SHP77 treated with DMSO at 0.1 percent for 48 hours (cell line): Measurements from ENCODE around the gene HOXA6.
A peak's percentile ranks its signal among the peaks of the same experiment; 100 is the strongest.

ENCODE experiments used
- DNase-seq: peaks from one replicate; lab custom pipeline; 2025; lab: John Stamatoyannopoulos, UW

Gene HOXA6

GRCh38 chr7:27147199-27148030 is at the start of gene HOXA6:
HOXA6 (minus strand) TSS chr7:27147774; CDS start chr7:27147749, 25 bp downstream.
- no peak for DNase-seq

GRCh38 chr7:27196287-27196767 is 48.8 kb upstream of the HOXA6 start:
- peak; percentile 51 for DNase-seq

- no peak for DNase-seq
Measured at GRCh38 chr7:27194686-27195379, 47.3 kb upstream of the HOXA6 start.

GRCh38 chr7:27194002-27194352 is 46.4 kb upstream of the HOXA6 start:
- no peak for DNase-seq

GRCh38 chr7:27193335-27194001 is 45.9 kb upstream of the HOXA6 start:
- no peak for DNase-seq

- no peak for DNase-seq
Measured at GRCh38 chr7:27192546-27193334, 45.2 kb upstream of the HOXA6 start.

GRCh38 chr7:27191833-27192545 is 44.4 kb upstream of the HOXA6 start:
- no peak for DNase-seq

- DNase-seq: no peak
Measured at GRCh38 chr7:27191161-27191731, 43.7 kb upstream of the HOXA6 start.

- DNase-seq: no peak
Measured at GRCh38 chr7:27189997-27190748, 42.6 kb upstream of the HOXA6 start.

GRCh38 chr7:27189295-27189996 is 41.9 kb upstream of the HOXA6 start:
- DNase-seq: no peak

- no peak for DNase-seq
Measured at GRCh38 chr7:27188386-27189294, 41.1 kb upstream of the HOXA6 start.

- no peak for DNase-seq
Measured at GRCh38 chr7:27187475-27188385, 40.2 kb upstream of the HOXA6 start.

GRCh38 chr7:27186668-27187474 is 39.3 kb upstream of the HOXA6 start:
- DNase-seq: no peak

GRCh38 chr7:27185854-27186667 is 38.5 kb upstream of the HOXA6 start:
- DNase-seq: no peak

GRCh38 chr7:27185013-27185853 is 37.7 kb upstream of the HOXA6 start, which contains the start of gene HOXA11:
HOXA11 (minus strand) TSS chr7:27185232; CDS start chr7:27185144, 88 bp downstream.
- no peak for DNase-seq
